GM12891 (cell line): Measurements from ENCODE around the gene FBXO34.

Experiments used
- POLR2A ChIP-seq: IDR thresholded peaks from 2 replicates; pipeline ENCODE4 v1.6.1; 2011; ENCODE audit warnings: low read depth, low read length, control low read depth
- POLR2AphosphoS5 ChIP-seq: IDR thresholded peaks from 2 replicates; pipeline ENCODE4 v1.6.1; 2011; ENCODE audit warnings: low read depth, low read length, control low read depth
- TAF1 ChIP-seq: IDR thresholded peaks from 2 replicates; pipeline ENCODE4 v1.6.1; 2011; ENCODE audit warnings: low read depth, low read length, control low read depth

DNA sequence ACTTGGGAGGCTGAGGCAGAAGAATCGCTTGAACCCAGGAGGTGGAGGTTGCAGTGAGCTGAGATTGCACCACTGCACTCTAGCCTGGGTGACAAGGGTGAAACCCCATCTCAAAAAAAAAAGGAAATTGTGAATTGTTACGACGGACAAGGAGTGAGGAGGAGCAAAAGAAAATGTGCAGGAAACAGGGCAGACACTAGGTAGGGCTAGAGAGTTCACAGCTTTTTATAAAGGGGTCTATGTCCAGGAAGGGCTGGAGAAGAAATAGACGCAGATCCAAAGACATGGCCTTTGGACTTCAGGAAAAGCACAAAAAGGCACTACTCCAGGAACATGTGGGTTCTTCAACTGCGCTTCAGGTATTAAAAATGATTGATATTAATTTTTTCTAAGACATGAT is 106.0 kb downstream of the FBXO34 start:
- TF ChIP-seq POLR2AphosphoS5: no peak
- TF ChIP-seq POLR2A: no peak
- TF ChIP-seq TAF1: no peak
